GM19099 (cell line): Measurements from ENCODE around the gene TTC32.

Source experiments
- POLR2A ChIP-seq: IDR thresholded peaks from 3 replicates; pipeline ENCODE4 v1.6.1; 2011; ENCODE audit warnings: low read depth; ENCODE audit not compliant: insufficient read length; ENCODE audit errors: extremely low read depth

The TTC32 gene

DNA sequence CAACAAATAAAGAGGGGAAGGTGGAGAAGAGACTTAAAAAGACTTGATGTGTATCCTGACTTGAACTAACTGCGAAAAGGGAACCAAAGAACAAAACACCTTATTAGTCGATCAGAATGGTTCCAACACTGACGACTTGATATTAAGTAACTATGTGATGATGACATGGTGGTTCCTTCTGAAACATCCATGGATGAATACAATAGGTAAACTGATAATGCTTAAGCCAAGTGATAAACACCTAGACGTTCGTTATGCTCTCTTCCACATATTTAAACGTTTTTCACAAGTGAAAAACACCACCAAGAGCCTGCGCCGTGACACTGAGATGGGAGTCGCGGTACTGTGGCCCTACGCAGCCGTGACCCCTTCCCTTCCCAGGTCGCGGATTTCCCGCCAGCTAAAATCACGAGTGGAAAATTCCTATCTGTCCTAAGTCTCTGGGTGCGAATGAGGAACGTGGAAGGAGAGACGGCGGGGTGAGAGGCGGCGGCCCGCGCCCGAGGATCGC, 797 bp downstream of the TTC32 start:
- no peak for TF ChIP-seq POLR2A

DNA sequence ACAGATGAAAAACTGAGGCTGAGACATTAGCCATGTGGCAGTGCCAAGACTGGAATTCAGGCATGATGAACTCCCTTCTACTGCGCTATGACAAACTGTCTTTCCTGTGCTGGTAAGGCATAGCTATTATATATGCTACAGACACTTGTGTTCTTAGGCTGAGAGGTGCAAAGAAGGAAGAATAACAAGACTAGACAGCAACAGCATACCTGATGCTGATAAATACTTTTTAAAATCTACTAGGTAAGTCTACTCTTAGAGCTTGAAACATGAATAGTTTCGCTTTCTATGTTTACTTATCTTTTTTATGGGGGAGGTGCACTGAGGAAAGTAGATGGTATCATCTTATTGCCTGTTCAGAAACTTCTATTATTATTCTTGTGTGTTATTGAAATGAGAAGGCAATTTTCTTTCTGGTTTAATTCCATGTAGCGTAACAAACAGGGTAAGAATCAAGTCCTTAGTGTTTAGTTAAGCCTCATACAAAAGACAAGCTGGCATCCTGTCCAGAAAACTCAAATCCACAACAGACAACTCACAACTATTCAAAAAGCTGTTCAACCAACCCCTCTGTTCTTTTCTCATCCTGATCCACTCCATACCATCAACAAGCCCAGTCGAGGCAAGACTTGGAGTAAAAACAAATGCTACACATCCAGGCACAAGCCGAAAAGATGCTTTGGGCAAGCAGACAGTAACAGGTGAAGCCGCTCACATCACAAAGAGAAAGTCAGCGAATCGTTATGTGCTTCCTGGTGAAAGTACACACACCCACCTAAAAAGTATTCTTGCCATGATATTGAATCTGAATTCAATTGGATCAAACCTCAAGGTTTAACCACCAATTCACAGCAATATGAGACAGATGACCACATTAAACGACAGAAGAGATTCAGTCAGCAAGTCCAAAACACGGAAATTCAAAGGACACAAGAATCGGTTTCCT, 1.5 kb downstream of the TTC32 start:
- no peak for TF ChIP-seq POLR2A

DNA sequence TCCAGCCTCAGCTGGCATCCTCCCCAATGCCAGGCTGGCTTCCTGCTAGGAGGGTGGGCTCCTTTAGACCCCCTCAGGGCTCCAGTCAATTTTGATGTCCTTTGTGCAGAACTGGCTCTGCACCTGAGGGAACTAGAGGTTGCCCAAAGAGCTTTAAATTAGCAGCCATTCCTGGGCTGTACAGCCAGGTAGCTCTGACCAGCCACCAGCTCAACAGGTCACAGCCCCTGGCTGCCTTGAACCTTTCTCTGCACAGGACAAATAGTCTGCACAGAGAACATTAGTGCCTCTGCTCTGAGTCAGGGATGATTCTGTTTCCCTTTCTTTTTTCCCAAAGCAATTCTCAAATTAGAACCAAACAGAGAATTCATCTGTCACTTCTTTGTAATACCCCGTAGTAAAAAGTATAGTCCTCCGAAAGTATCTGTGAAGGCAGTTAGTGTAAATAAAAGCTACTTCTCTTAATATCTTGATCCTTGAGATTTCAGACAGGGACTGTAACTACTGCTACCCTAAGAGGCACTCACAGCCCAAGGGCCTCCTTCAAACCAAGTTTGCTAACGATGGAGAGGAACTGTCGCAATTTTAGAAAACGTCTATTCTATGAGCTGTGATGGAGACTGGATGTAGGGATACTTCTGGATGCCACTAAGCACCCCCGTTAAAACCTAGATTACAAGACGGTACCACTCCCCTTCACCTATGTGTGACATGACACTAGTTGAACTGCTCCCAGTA, 3.0 kb downstream of the TTC32 start:
- TF ChIP-seq POLR2A: no peak

- no peak for TF ChIP-seq POLR2A
Observed at GRCh38 chr2:19897623-19898245, 4.0 kb downstream of the TTC32 start.

DNA sequence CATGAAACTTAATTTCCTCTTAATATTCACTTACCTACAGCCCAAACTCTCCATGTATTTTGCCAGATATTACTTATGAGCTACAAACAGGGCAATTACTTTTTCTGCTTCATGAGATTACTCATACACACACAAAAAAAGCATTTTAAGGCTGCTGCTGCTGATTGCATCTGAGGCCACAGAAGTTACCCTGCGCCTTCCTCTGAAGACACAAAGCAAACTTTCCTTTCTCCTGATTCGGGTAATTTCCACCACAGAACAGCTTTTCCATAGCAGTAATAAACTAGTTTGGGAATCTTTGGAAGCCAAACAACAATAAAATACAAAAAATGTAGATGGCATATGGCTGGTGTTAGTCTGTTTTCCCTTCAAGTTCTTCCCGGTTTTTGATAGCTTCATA, 6.2 kb downstream of the TTC32 start:
- TF ChIP-seq POLR2A: no peak

DNA sequence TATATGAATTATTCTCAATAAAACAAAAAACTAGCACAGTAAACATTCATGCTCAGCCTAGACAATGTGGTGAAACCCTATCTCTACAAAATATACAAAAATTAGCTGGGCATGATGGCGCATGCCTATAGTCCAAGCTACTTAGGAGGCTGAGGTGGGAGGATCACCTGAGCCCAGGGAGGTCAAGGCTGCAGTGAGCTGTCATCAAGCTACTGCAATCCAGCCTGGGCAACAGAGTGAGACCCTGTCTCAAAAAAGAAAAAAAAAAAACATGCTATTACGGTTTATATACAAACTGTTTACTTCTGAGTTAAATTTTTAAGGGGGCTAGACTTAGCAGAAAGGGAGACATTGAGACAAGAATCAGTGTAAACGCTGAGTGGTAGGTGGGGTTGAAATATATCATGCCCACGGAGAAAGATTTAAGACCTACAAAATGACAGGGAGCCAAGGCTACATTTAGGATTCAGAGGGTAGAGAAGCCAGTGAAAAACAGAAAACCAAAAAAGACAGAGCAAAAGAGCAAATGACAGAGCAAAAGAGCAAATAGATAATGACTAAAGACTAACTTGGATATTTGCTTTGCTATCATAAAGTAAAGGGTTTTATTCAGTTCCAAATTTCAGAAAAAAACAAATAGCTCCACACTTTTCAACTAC, 7.5 kb downstream of the TTC32 start:
- TF ChIP-seq POLR2A: no peak

- TF ChIP-seq POLR2A: no peak
Observed at GRCh38 chr2:19893520-19894133, 8.2 kb downstream of the TTC32 start.

- no peak for TF ChIP-seq POLR2A
Observed at GRCh38 chr2:19890104-19890503, 11.7 kb downstream of the TTC32 start.

- no peak for TF ChIP-seq POLR2A
Observed at GRCh38 chr2:19888831-19889230, 13.0 kb downstream of the TTC32 start.

GRCh38 chr2:19887510-19887909, 14.3 kb downstream of the TTC32 start:
- no peak for TF ChIP-seq POLR2A

GRCh38 chr2:19886261-19886660, 15.5 kb downstream of the TTC32 start:
- no peak for TF ChIP-seq POLR2A

GRCh38 chr2:19885791-19886190, 16.0 kb downstream of the TTC32 start:
- no peak for TF ChIP-seq POLR2A

DNA sequence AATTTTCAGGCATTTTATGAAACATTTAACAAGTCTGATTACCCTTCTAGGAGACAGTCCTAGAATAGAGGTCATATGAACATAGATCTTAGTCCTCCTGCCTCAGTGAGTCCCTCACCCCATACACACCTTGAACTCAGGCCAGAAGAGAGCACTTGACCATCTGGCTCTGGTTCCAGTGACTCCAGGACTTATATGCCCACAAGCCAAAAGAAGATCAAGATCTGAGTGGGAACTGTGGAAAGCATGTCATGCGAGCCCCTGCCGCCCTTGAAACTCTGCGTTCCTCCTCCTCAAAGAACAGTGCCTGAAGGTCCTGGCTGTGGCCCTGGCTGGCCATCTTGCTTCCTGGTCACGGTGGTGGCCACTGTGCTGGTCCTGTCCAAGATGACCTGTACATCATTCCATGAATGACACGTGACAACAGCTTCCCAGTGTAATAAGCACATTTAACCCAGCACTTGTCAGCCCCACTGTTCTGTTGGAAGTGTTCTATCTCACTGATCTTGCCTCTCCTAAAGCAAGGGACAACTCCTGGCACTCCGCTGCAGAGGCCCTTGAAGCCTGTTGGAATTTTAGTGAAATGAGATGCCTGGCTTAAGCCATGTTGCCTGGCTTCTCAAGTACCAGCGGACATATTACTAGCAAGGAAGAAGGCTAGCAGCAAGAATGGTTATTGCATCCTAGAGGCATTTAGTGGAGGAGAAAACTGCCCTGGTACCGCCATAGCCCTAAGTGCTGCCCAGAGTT, 17.6 kb downstream of the TTC32 start:
- TF ChIP-seq POLR2A: no peak

- no peak for TF ChIP-seq POLR2A
Observed at GRCh38 chr2:19883486-19883885, 18.3 kb downstream of the TTC32 start.

DNA sequence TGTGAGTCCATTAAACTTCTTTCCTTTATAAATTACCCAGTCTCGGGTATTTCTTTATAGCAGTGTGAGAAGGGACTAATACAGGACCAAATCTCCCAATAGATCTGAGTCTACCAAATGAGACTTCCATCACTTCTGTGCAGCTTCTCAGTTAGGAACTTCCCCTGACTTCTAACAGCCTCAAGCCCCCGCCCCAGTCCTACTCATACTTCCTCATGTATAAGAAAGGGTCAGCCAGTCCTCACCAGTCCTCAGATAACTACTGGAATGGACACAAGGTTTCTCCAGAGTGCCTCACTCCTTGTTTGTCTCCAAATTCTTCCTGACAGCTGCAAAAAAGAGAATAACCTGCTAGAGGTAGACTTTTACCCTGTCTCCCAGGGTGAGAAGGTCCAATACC, 19.5 kb downstream of the TTC32 start:
- no peak for TF ChIP-seq POLR2A

- TF ChIP-seq POLR2A: no peak
Observed at GRCh38 chr2:19881908-19882265, 19.9 kb downstream of the TTC32 start.
